ENCODE data around the gene RNF103. TPM values are rescaled to one million over a fixed set of nuclear protein-coding genes. Genes with fewer than 3 reads are reported as not detected.

The RNF103 gene
- total RNA-seq, 1 donor from 2014 or later: 22.3 TPM

DNA sequence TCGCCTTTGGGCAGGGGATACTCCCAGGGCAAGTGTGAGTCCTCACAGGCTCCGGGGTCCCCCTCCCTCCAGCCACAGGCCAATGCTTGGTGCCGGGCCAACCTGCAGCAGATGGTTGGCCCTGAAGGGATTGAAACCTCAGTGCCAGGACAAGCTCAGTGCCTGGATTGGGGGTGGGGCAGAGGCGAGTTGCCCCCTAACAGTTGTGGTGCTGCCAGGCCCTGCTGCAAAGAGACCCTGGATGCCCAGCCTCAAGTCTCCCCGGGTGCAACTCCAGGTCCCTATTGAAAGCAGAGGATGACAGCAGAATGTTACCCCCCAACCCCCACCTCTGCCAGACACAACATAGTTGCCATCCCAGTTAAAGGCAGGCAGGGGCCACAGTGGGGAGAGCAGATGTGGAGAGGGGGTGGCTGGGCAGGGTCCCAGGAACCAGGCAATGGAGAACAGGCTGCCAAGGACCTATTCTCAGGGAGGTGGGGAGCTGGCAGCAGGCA is 9.5 kb upstream of the RNF103 start:
- no peak for DNase-seq (ENCODE audit: low spot score, unreplicated experiment)
- Mint-ChIP-seq H3K27ac (peak overlapping the region; percentile 52), H3K9me3 (ENCODE audit: low read depth) (no peaks in the 10 kb centered on the region), H3K4me3 (ENCODE audit: low read depth) (no peak overlapping the region), H3K27me3 (no peaks in the 10 kb centered on the region), H3K36me3 (ENCODE audit: insufficient read depth) (no peaks in the 10 kb centered on the region), H3K4me1 (ENCODE audit: low read depth) (peaks cover 12% of the 10 kb centered on the region)
- TF ChIP-seq, protein P1, sequence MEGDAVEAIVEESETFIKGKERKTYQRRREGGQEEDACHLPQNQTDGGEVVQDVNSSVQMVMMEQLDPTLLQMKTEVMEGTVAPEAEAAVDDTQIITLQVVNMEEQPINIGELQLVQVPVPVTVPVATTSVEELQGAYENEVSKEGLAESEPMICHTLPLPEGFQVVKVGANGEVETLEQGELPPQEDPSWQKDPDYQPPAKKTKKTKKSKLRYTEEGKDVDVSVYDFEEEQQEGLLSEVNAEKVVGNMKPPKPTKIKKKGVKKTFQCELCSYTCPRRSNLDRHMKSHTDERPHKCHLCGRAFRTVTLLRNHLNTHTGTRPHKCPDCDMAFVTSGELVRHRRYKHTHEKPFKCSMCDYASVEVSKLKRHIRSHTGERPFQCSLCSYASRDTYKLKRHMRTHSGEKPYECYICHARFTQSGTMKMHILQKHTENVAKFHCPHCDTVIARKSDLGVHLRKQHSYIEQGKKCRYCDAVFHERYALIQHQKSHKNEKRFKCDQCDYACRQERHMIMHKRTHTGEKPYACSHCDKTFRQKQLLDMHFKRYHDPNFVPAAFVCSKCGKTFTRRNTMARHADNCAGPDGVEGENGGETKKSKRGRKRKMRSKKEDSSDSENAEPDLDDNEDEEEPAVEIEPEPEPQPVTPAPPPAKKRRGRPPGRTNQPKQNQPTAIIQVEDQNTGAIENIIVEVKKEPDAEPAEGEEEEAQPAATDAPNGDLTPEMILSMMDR (IDR thresholded peaks at IDR 0.05; ENCODE audit: unreplicated experiment): no peak

DNA sequence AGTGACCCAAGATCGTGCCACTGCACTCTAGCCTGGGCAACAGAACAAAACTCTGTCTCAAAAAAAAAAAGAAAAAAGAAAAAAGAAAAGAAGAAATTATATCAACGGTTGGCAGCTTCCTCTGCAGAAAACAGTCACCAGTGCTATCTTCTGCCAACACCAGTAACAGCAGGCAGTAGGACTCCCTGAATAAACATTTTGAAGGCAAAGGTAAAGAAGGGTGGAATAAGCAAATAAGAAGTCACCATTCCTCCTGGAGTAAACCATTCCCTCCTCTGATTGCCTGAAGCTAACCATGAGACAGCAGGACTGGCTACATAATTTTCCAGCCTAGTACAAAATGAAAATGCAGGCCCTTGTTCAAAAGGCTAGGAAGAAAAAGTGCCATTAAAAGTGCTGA is 9.0 kb upstream of the RNF103 start:
- H3K27ac Mint-ChIP-seq: no peak overlapping the region
- H3K4me3 Mint-ChIP-seq (ENCODE audit: low read depth): no peak overlapping the region
- H3K27me3 Mint-ChIP-seq: no peaks in the 10 kb centered on the region
- TF ChIP-seq, protein P1 (IDR thresholded peaks at IDR 0.05; ENCODE audit: unreplicated experiment): no peak
- H3K9me3 Mint-ChIP-seq (ENCODE audit: low read depth): no peaks in the 10 kb centered on the region
- H3K36me3 Mint-ChIP-seq (ENCODE audit: insufficient read depth): no peaks in the 10 kb centered on the region
- peaks cover 14% of the 10 kb centered on the region for H3K4me1 Mint-ChIP-seq (ENCODE audit: low read depth)
- no peak for DNase-seq (ENCODE audit: low spot score, unreplicated experiment)

DNA sequence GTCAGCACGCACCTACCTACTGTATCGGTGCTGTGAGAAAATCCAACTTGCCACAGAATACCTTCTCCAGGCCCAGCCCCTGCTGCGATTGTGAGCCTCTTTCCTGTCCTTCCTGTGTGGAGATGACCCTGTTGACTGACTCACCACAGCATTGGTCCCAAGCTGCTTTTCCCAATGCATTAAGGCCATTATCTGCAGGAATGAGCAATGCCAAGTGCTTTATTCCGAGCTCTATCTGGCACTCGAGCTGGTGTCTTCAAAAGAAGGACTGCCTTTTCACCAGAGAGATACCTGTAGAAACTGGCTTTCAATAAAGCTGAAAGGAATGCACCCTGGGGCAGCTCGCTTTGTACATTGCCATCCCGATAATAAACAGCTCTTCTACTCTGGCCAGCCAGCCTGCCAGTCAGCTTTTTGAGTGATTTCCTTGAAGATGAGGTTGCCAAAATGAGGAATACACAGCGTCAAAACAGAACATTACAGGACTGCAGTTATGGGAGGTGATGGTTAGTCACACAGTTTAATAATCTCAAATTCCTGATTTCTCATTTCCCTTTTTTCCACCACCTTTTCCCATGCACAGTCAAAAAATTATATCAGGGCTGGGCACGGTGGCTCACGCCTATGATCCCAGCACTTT is 8.3 kb upstream of the RNF103 start:
- Mint-ChIP-seq H3K4me3 (ENCODE audit: low read depth) (no peak overlapping the region), H3K4me1 (ENCODE audit: low read depth) (peaks cover 14% of the 10 kb centered on the region), H3K9me3 (ENCODE audit: low read depth) (no peaks in the 10 kb centered on the region), H3K36me3 (ENCODE audit: insufficient read depth) (no peaks in the 10 kb centered on the region), H3K27ac (no peak overlapping the region), H3K27me3 (no peaks in the 10 kb centered on the region)
- TF ChIP-seq, protein P1 (IDR thresholded peaks at IDR 0.05; ENCODE audit: unreplicated experiment): no peak
- DNase-seq (ENCODE audit: low spot score, unreplicated experiment): no peak

DNA sequence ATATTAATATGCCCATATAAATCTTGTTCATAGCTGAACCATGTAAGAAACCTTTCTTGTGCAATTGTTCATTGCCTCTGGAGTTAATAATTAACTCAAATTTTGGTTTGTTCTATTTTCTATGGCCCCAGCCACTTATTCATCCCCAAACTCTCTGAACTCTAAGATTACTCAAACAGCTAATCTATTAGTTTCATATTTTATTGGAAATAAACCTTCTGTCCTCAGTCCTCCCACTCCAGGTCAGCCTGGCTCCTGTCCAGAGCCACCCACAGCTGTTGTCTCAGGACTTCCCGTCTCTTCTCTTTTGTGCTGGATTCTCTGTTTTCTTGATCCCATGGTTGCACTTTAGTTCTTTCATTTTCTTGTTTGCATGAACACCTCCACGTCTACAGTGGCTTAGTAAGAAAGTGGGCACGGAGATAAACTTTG is 4.4 kb upstream of the RNF103 start:
- TF ChIP-seq, protein P1 (IDR thresholded peaks at IDR 0.05; ENCODE audit: unreplicated experiment): no peak
- no peaks in the 10 kb centered on the region for H3K36me3 Mint-ChIP-seq (ENCODE audit: insufficient read depth)
- no peak overlapping the region for H3K4me3 Mint-ChIP-seq (ENCODE audit: low read depth)
- no peaks in the 10 kb centered on the region for H3K27me3 Mint-ChIP-seq
- DNase-seq (ENCODE audit: low spot score, unreplicated experiment): no peak
- peaks cover 14% of the 10 kb centered on the region for H3K4me1 Mint-ChIP-seq (ENCODE audit: low read depth)
- no peaks in the 10 kb centered on the region for H3K9me3 Mint-ChIP-seq (ENCODE audit: low read depth)
- no peak overlapping the region for H3K27ac Mint-ChIP-seq

DNA sequence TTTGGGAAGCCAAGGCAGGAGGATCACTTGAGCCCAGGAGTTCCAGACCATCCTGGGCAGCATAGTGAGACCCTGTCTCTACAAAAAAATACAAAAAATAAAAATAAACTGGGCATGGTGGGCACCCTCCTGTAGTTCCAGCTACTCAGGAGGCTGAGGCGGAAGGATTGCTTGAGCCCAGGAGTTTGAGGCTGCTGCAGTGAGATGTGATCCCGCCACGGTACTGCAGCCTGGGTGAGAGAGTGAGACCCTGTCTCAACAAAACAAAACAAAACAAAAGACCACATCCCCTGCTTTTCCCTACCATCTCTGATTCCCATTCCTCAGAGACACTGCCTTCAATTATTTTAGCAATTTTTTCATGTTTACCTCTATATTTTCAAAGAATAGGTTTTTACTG is 3.9 kb upstream of the RNF103 start:
- Mint-ChIP-seq H3K27me3 (no peaks in the 10 kb centered on the region), H3K4me3 (ENCODE audit: low read depth) (no peak overlapping the region), H3K9me3 (ENCODE audit: low read depth) (no peaks in the 10 kb centered on the region), H3K27ac (no peak overlapping the region), H3K4me1 (ENCODE audit: low read depth) (peaks cover 9% of the 10 kb centered on the region), H3K36me3 (ENCODE audit: insufficient read depth) (no peaks in the 10 kb centered on the region)
- no peak for DNase-seq (ENCODE audit: low spot score, unreplicated experiment)
- TF ChIP-seq, protein P1 (IDR thresholded peaks at IDR 0.05; ENCODE audit: unreplicated experiment): no peak
